Activated CD4-positive, CD25-positive, alpha-beta regulatory T cell treated with anti-CD3 and anti-CD28 coated beads, Interleukin-2, amount 50 U/mL, for 16 hours (primary cell): ENCODE results near the gene ABHD6.
"Not testable (repeated sequence)": the region's sequence is repeated elsewhere in the genome, so short reads cannot be mapped to it uniquely, and the experiment has no call there.

Source experiments
- DNase-seq: peaks from one replicate; pipeline ENCODE4 v3.0.0-alpha.2; 2020; ENCODE audit warnings: low read depth, low spot score

ABHD6 gene

DNA sequence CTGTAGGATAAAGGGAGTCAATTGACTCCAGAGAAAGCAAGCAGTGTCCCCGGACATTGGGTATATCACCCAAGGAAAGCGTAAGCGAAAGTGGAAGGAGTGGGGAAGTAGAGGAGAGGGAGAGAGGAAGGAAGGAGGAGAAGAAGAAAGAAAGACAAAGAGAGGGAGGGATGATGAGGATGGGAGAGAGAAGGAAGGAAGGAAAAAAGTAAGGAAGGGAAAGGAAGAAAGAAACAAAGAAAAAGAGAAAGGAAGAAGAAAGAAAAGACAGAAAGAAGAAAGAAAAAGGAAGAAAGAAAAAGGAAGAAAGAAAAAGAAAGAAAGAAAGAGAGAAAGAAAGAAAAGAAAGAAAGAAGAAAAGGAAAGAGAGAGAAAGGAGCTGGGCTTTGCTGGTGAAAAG lies 27.7 kb upstream of the ABHD6 start:
- DNase-seq: no peak

GRCh38 chr3:58210761-58211460 lies 26.7 kb upstream of the ABHD6 start, which contains the start of gene DNASE1L3:
Gene DNASE1L3 (minus strand): TSS chr3:58210972. CDS start chr3:58210906, 66 bp downstream.
- DNase-seq: no peak

DNA sequence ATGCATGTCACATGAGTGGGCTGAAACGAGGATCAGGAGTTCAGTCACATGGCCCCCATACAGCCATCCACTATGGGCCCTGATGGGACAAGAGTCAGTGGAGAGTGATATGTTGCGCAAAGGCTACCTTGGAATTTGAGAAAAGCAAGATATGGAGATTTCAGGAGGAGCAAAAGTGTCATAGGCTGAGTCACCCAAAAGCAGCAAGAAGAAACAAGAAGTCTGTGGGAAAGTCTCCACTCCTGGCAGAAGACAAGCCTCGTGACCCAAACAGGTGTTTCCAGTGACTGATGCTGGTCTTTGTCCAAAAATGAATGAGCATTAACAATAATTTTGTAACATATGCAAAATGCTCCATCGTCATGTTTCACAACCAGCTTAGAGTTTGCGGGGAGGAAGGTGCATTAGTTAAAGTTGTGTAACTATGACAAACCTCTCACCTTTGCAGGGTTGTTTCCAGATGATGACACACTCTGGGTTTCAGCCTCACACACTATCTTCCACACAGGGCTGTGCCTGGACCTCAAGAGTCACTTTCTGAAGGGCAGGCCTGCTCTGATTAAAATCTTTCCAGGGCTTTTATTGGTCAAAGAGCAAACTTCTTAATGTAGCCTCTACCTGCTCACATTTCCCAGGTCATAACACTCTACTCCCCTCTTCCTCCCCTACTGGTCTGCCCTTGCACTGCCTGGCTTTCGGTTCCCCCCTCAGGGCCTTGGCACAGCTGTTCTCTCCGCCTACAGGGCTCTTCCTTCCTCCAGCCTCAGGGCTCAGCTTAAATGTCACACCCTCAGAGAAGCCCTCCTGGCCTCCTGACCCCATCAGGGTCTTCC lies 22.9 kb upstream of the ABHD6 start:
- DNase-seq: no peak

- DNase-seq: no peak
Measured at GRCh38 chr3:58215317-58216025, 22.1 kb upstream of the ABHD6 start.

DNA sequence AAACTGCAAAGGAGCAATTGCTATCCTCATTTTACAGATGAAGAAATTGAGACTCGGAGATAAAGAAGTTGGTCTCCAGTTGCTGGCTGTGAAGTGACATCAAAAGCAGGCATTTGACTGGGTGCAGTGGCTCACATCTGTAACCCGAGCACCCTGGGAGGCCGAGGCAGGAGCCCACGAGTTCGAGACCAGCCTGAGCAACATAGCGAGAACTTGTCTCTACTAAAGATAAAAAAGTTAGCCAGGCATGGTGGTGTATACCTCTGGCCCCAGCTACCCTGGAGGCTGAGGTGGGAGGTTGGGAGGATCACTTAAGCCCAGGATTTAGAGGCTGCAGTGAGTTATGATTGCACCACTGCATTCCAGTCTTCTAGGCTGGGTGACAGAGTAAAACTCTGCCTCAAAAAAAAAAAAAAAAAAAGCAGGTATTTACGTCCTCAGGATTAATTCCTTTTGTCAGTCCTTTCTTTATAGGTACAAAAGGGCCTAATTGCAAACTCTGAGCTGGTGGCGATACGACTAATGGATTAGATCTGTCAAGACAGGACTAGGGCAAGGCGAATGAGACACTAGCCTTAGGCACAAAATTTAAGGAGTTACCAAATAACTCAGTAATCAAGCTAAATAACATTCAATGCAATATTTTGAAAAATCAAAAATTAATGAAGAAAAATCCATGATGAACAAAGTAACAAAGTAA lies 20.9 kb upstream of the ABHD6 start:
- DNase-seq: no peak

- DNase-seq: no peak
Measured at GRCh38 chr3:58217209-58217811, 20.3 kb upstream of the ABHD6 start.

- DNase-seq: no peak
Measured at GRCh38 chr3:58218904-58219303, 18.7 kb upstream of the ABHD6 start.

- DNase-seq: no peak
Measured at GRCh38 chr3:58222161-58222724, 15.3 kb upstream of the ABHD6 start.

DNA sequence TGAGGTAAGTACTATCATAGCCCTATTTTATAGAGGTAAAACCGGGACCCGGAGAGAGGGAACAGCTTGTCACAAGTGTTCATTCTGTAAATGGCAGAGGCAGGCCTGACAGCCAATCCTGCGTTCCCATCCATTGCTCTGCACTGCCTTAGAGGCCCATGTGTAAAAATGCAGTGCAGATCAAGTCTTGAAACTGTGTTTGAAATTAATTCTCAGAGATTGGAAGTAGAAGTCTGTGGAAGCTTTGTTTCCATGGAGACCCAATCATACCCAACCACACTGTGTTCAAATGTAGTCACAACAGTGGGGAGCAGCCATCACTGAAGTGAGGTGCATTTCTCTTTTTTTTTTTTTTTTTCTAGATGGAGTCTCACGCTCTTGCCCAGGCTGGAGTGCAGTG lies 13.7 kb upstream of the ABHD6 start:
- DNase-seq: no peak

DNA sequence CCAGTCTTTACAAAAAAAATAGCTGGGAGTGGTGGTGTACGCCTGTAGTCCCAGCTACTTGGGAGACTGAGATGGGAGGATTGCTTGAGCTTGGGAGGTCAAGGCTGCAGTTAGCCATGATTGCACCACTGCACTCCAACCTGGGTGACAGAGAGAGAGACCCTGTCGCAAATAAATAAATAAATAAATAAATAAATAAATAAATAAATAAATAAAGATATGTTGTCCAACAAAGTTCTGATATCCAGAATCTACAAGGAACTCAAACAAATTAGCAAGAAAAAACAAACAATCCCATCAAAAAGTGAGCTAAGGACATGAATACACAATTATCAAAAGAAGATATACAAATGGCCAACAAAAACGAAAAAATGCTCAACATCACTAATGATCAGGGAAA lies 9.7 kb upstream of the ABHD6 start:
- DNase-seq: not testable (repeated sequence)

DNA sequence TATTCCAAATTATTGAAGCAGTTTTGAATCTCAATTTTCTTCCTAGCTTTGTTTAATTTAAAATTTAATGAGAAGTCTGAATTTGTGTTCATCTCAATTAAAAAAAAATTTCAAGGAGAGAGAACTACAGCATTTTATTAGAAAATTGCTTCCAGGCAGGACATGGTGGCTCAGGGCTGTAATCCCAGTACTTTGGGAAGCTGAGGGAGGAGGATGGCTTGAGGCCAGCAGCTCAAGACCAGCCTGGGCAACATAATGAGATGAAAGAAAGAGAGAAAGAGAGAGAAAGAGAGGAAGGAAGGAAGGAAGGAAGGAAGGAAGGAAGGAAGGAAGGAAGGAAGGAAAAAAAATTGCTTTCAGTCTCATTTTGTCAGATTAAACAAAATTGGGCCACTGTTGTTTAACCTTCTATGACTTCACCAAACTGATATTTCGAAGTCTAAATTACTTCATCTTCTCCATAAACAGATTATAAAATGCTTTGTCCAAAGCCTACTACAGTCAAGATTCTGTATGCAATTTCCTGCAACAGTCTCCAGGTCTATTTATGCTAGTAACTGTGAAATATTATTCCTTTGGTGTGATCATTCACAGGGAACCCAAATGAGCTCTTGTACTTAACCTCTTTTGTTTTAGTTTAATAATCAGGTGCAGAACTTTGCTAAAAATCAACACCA lies 6.6 kb upstream of the ABHD6 start:
- DNase-seq: no peak

GRCh38 chr3:58231666-58232065 lies 5.9 kb upstream of the ABHD6 start:
- no peak for DNase-seq

DNA sequence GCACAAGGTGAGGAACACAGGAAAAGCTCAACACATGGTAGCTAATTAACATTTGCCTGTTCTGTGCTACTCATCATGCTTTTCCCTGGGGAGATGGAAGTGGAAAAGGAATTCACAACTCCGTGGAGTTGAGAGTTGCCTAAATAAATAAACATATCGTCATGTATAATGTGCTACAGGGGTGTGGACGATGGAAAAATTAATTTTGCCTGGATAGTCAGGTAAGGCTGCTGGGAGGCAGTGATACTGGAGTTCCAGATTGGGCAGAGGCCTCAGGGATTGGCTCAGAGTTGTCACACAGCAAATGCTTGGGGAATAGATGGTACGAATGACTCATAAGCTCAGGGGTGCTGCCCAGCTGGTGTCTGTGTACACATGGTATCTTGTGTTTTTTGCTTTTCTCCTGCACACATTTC lies 3.1 kb upstream of the ABHD6 start:
- DNase-seq: no peak

- no peak for DNase-seq
Measured at GRCh38 chr3:58235970-58236369, 1.6 kb upstream of the ABHD6 start.

DNA sequence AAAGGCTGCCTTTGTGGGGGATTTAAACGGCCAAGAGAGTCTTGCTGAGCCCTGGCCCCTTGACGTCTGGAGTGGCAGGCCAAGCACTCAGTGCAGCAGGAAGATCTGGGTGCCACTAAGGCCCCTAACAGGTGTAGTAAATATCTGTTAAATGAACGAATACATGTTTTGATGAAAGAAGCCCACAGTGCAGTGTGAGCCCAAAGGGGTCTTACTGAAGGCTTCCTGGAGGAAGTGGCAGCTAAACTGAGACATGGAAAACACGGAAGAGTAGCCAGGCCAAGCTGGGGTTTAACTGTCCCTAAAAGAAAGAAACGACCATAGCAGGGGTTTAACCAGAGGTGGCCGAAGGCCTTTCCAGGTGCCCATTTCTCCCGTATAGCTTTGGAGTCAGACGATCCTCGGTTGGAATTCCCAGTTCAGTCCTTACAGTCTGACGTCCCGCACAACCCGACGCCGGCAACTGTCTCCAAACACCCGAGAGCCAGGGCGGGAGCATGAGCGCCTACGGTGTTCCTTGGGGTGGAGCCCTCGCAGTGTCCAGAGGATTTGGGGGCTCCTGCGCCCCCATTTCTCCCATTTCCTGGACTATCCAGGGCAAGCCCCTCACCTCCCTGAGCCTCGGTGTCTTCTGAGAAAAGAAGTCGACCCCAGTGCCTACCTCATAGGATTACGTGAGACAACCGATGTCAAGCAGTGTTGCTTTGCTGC lies 910 bp upstream of the ABHD6 start:
- no peak for DNase-seq

GRCh38 chr3:58237941-58238681 lies 519 bp downstream of the ABHD6 start:
- no peak for DNase-seq

GRCh38 chr3:58238830-58239229 lies 1.2 kb downstream of the ABHD6 start:
- no peak for DNase-seq

GRCh38 chr3:58241306-58242044 lies 3.9 kb downstream of the ABHD6 start:
- no peak for DNase-seq
